Omental fat pad (tissue), 4 donors: Measurements from ENCODE around the gene PPDPF. TPM values are rescaled to one million over a fixed set of nuclear protein-coding genes. Genes with fewer than 3 reads are reported as not detected.

Source experiments
- ATAC-seq: fragments of 150-250 bp; one replicate; pipeline ENCODE4 v1.9.1; 2016; ENCODE audit warnings: mild to moderate bottlenecking, moderate library complexity; ENCODE audit not compliant: low FRiP score
- DNase-seq: peaks from one replicate; pipeline ENCODE4 v3.0.0-alpha.2; 2019; ENCODE audit warnings: low spot score
- total RNA-seq, 4 donors: library from RNA; depleted of rRNA; stranded (reverse); fragments of >200 nt; gene quantifications; one replicate each; pipeline ENCODE4 v1.1.0, GENCODE V29; 2016
- TF ChIP-seq, protein P1 (sequence below), 3 donors: fragments of 450-650 bp; IDR thresholded peaks; one replicate each; pipeline ENCODE4 v1.5.1; 2016 to 2017; ENCODE audit warnings: antibody characterized with exemption in 3 of 3, mild to moderate bottlenecking in 3 of 3, moderate library complexity in 2 of 3

PPDPF gene
- total RNA-seq, 4 donors from 2014 or later = 22.2 to 108 (median 75.8) TPM

DNA sequence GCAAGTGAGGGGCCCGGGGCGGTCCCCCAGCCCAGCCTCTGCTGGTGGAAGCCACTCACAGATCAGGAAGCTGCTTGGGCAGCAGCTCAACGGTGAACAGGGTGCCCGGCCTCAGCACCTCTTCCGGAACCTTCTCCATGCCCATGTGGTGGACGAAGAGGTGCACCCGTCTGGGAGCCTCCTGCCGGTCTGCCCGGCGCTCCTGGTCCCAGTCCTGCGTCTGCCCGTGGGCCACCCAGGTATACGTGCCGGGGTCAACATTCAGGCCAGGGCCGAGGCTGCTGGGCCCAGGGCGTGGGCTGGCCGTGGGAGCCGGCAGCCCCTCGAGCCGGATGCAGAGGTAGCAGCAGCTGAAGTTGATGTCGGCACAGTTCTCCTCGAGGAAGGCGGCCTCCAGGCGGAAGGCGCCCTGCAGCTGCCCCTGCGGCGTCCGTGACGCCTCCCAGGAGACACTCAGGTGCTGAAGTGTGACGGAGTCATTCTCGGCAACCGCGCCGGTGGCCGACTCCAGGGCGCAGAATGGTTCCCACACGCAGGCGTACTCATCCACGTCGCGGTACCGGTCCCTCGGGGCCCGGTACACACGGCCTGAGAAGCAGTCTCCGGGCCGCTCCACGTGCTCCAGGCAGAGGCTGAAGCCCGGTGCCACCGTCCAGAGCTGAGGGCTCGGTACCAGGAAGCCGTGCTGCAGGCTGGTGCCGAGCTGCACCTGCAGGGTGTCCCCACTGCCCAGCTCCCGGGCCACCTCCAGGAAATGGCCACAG, 42.1 kb downstream of the PPDPF start:
- DNase-seq (no peak), ATAC-seq (no peak)
- TF ChIP-seq, protein P1, sequence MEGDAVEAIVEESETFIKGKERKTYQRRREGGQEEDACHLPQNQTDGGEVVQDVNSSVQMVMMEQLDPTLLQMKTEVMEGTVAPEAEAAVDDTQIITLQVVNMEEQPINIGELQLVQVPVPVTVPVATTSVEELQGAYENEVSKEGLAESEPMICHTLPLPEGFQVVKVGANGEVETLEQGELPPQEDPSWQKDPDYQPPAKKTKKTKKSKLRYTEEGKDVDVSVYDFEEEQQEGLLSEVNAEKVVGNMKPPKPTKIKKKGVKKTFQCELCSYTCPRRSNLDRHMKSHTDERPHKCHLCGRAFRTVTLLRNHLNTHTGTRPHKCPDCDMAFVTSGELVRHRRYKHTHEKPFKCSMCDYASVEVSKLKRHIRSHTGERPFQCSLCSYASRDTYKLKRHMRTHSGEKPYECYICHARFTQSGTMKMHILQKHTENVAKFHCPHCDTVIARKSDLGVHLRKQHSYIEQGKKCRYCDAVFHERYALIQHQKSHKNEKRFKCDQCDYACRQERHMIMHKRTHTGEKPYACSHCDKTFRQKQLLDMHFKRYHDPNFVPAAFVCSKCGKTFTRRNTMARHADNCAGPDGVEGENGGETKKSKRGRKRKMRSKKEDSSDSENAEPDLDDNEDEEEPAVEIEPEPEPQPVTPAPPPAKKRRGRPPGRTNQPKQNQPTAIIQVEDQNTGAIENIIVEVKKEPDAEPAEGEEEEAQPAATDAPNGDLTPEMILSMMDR (IDR thresholded peaks at IDR 0.05) = no peak

- TF ChIP-seq, protein P1 (IDR thresholded peaks at IDR 0.05) = no peak
- no peak for DNase-seq
- ATAC-seq = no peak
These were observed 42.8 kb downstream of the PPDPF start for GRCh38 chr20:63563225-63563935.

GRCh38 chr20:63564036-63564810, 43.7 kb downstream of the PPDPF start:
- TF ChIP-seq, protein P1 (IDR thresholded peaks at IDR 0.05) = no peak
- ATAC-seq = no peak

GRCh38 chr20:63565021-63565698, 44.6 kb downstream of the PPDPF start:
- TF ChIP-seq, protein P1 (IDR thresholded peaks at IDR 0.05) = no peak
- ATAC-seq = no peak
- DNase-seq = no peak

More at GRCh38 chr20:63564036-63564810, 43.7 kb downstream of the PPDPF start:
- DNase-seq = no peak

- DNase-seq (no peak), ATAC-seq (no peak)
- TF ChIP-seq, protein P1 (IDR thresholded peaks at IDR 0.05) = no peak
These were observed 45.3 kb downstream of the PPDPF start for GRCh38 chr20:63565699-63566335.
